ENCODE measurements around the gene SLC1A5. TPM values are rescaled to one million over a fixed set of nuclear protein-coding genes. Genes with fewer than 3 reads are reported as not detected.
A peak's percentile ranks its signal among the peaks of the same experiment; 100 is the strongest.

The SLC1A5 gene
- total RNA-seq, 1 experiment from 2014 or later: 284 TPM

DNA sequence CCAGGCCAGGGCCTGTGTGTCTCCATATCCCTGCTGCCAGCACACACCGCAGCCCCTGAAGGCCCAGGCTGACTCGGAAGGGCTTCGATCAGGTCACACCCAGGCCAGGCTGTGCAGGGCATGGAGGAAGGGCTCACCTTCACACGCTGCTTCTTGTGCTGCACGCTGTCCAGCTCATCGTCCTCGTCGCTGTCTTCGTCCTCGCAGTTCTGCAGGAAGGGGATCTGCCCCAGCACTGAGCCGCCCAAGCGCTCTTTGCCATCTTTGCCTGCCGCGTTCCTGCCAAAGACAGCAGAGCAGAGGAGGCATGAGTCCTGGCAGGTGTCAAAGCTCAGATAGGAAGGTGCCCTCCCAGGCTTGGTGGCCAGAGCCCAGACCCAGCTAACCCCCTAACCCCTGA is 57.8 kb downstream of the SLC1A5 start:
- ChIA-PET RAD21 (ENCODE audit: low non-redundant PET in 1 of 2, low total read pairs in 2 of 2, uncharacterized antibody in 2 of 2, unreplicated experiment in 2 of 2) (no interaction called here), POLR2A (no interaction called here), CTCF (interaction anchor here (1.0 to 1.3 kb wide), 3 partner anchors 13 to 69 kb away, joined by 3 to 4 read pairs (median 4); partner anchors contain the start of gene DACT3)
- Histone ChIP-seq H3K4me1 (ENCODE audit: control insufficient read depth in 1 of 2, insufficient read depth in 2 of 2, low read length in 2 of 2) (peaks cover 0 to 16% of the 10 kb centered on the region in 2 experiments; a peak in 2 of 4 replicates), H3K27ac (ENCODE audit: low read depth, low read length) (peak overlapping the region; percentile 28; the same call in 1 of the 2 replicates), H4K20me1 (ENCODE audit: insufficient read depth) (peaks cover 9% of the 10 kb centered on the region; the same call in 1 of the 2 replicates), H3K27me3 (ENCODE audit: insufficient read depth, low read length) (no peaks in the 10 kb centered on the region), H3K79me2 (ENCODE audit: insufficient read depth, low read length) (peaks cover 88% of the 10 kb centered on the region), H3K4me3 (replicated peaks in 1 of 2; ENCODE audit: low read depth in 1 of 2, low read length in 2 of 2) (no peak overlapping the region), H3K9ac (ENCODE audit: low read length) (no peak overlapping the region), H2AFZ (ENCODE audit: low read depth, low read length, poor library complexity, severe bottlenecking) (no peak overlapping the region), H3K9me2 (ENCODE audit: insufficient read depth) (no peaks in the 10 kb centered on the region), H3K9me3 (ENCODE audit: control insufficient read depth in 1 of 2, insufficient read depth in 1 of 2, low read depth in 1 of 2, low read length in 2 of 2) (no peaks in the 10 kb centered on the region), H3K4me2 (ENCODE audit: low read length) (no peak overlapping the region), H3K36me3 (ENCODE audit: control insufficient read depth in 1 of 2, insufficient read depth in 2 of 2, low read length in 2 of 2) (peaks cover 53 to 58% of the 10 kb centered on the region in 2 experiments)
- intact Hi-C loops (cut with micrococcal nuclease): no loop called here
- TF ChIP-seq POLR2A (IDR thresholded peaks at IDR 0.05; ENCODE audit: borderline replicate concordance, extremely low read depth, insufficient read depth, insufficient read length) (no peak), CTCF (IDR thresholded peaks at IDR 0.05 in 2 of 3, conservative IDR thresholded peaks at IDR 0.05 in 1 of 3; ENCODE audit: borderline replicate concordance in 1 of 3, insufficient read depth in 1 of 3, low read depth in 2 of 3, low read length in 2 of 3) (no peak), MAX (IDR thresholded peaks at IDR 0.05) (no peak), FOSL1 (IDR thresholded peaks at IDR 0.05; ENCODE audit: low read depth) (no peak), EZH2 (IDR thresholded peaks at IDR 0.05) (no peak), EGR1 (IDR thresholded peaks at IDR 0.05; ENCODE audit: low read depth) (no peak), RAD21 (IDR thresholded peaks at IDR 0.05; ENCODE audit: low read depth) (no peak), REST (IDR thresholded peaks at IDR 0.05; ENCODE audit: low read depth) (no peak)
- DNase-seq (ENCODE audit: low read depth, low spot score): no peak
- no peak for ATAC-seq
- BruUV-seq (replicated peaks): no TSS peak

All from HCT116 (cell line).